ENCODE data around the gene VPS37D.
A peak's percentile ranks its signal among the peaks of the same experiment; 100 is the strongest.

The VPS37D gene

GRCh38 chr7:73681031-73681430 is 13.4 kb downstream of the VPS37D start:
- no peak for DNase-seq

DNA sequence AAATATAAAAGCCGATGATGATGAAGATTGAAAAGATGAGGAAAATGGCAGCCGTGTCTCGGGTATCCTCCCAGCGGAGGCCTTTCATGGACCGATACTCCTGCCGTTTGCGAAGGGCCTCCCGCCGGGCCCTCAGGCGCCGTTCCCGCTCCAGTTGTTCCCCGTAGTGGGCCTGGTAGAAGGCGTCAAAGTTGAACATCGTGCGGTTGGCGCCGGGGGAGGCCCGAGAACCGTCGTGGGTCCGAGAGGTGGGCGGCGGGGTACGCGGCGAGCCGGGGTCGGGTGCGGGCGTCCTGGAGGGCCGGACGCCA is 15.1 kb downstream of the VPS37D start:
- DNase-seq = no peak

DNA sequence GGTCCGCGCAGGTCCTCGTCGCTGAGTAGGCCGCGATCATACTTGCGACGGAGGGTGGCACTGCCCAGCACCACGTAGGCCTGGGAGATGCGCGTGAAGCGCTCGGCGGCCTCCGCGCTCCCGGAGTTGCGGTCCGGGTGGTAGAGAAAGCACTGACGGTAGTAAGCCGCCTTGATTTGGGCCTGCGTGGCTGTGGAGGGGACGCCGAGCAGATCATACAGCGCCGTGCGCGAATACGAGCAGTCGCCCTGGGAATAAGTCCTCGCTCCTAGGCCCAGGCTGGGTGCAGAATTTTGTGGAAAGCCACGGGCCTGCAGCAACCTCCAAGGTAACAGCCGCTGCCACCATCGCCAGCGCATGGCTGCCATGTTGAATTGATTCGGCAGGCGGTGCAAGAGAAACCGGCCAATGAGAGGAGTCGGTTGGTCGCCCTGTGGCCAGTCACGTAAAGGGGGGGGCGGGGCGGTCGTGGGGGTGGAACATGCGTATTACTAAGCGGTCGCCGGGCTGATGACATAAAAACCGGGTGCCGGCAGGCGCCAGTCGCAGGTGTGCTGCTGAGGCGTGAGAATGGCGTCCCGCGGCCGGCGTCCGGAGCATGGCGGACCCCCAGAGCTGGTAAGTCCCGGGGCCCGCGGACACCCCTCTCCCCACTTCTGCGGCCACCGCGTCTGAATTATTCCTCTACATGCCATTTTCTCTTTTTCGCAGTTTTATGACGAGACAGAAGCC is 15.6 kb downstream of the VPS37D start, which contains the start of the genes BUD23 and DNAJC30:
TSS of gene BUD23 (plus strand) at position 542 of the 732 bp plus-strand sequence. CDS start at position 571, 29 bp downstream.
TSS of gene DNAJC30 (minus strand) at position 398 of the 732 bp plus-strand sequence. CDS start at position 368, 30 bp downstream.
- peak; percentile 70 for DNase-seq

- no peak for DNase-seq
Observed at GRCh38 chr7:73683788-73684693, 16.4 kb downstream of the VPS37D start.

GRCh38 chr7:73685311-73685710 is 17.7 kb downstream of the VPS37D start:
- DNase-seq = no peak

- no peak for DNase-seq
Observed at GRCh38 chr7:73688288-73688687, 20.7 kb downstream of the VPS37D start.

DNA sequence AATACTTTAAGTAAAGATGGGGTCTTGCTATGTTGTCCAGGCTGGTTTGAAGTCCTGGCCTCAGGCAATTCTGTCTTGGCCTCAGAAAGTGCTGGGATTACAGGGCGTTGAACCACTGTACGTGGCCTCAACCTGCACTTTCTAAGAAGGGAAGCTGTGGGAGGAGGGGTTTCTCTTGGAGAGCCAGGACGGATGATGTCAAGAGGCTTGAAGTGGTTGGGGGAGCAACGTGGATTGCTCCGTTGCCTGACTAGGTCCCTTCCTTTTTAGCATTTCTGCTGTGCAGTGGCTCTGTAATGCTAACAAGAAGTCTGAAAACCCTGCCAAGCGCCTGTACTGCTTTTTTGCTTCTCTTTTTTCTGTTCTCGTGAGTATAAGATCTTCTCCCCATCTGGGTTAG is 23.0 kb downstream of the VPS37D start:
- DNase-seq = no peak

DNA sequence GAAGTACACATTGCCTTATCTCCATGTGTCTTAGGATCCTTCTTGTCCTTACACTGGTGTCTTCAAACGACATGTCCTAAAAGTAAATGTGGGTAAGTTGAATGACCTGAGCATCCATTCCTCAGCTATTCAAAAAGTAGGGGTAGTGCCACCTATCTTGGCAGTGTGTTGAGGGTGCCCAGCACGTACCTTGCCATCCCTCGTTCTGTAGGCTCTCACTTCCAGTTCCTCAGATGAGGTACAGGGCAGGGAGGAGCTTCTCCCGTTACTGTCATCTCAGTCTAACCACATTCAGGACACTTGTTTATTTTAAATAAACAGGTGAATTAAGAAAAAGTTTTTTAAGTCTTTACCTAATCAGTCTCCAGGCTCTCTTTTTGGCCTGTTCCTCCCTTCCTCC is 28.7 kb downstream of the VPS37D start:
- no peak for DNase-seq

DNA sequence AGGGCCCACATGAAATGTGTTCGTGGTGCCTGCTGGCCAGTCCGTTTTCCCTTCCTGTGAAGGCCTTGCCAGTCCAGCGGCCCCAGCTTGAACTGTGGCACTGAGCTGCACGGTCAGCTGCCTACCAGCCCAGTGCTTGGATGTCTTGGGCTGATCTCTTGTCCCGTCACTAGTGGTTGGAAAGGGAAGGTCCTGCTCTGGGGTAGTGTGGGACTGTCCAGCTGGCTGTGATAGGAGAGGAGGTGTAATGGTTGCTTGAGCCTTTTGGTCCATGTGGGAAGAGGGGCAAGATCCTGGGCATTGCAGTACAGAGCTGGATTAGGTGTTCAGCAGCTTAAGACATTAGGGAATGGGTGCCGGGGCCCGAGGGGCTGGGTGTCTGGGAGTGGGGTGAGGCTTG is 30.8 kb downstream of the VPS37D start:
- no peak for DNase-seq

DNA sequence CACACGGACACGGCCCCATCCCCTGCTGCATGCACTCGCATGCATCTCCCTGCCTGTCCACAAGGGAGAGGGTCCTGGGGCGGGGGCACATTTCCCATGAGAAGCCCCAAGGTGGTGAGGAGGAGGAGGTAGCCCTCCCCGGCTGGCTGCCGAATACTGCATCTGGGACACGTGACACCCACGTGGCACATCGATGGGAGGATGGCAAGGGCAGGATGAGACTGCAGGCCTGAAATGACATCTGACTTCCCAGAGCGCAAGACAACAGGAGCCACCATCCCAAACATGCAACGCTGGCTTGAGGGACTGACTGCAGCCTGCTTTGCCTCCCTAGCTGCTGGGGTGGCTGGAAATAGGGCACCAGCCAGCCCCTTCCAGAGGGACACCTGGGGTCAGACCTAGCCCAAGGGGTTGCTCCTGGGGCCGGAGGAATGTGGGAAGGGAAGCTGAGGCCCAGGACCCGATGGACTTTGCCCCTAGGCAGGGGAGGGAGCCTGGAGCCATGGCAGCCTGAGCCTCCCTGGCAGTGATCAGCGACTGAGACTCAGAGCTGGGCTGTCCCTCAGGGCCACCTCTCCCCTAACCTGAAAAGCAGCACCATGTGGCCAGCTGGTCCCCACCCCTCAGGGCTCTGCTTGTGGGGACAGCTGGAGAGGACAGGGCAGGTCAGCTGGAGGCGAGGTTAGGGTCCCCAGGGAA is 31.9 kb downstream of the VPS37D start:
- DNase-seq = no peak

DNA sequence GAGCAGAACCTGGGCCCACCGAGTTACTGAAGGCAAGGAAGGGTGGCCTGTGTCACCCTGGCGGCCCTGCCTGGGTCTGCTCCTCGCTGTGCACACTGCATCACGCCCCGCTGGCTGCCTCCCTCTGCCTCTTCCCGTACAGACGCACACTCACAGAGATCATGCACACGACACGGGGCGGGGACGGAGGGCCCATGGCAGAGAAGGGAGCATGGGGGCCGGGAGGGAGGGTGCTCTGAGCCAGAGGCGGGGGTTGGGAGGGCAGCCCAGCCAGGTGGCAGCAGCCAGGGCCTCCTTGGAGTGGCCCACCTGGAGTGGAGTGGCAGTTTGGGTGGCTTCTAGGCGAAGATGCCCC is 32.4 kb downstream of the VPS37D start:
- DNase-seq = no peak

DNA sequence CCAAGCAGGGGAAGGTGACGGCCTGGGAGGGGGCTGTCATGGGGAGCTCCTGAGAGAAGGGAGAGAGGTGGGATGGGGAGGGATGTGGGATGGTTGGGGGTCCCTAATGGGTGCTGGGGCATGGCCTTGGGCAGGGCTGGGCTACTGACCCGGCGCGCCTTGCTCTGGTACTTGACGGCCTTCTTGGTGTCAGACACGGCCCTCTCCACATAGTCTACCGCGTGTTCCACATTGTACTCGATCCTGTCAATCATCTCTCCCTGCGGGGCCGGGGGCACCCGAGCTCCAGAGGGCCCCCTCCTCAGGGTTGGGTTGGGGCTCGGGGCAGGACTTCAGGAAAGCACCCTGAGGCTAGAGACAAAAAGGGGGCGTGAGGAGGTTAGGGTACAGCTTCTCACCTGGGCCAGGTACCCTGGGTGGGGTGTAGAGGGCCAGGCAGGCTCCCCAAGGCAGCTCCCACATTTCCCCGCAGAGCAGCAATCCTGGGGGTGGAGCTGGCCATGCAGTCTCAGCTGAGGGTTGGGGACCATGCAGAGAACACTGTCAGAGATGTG is 33.0 kb downstream of the VPS37D start:
- no peak for DNase-seq

DNA sequence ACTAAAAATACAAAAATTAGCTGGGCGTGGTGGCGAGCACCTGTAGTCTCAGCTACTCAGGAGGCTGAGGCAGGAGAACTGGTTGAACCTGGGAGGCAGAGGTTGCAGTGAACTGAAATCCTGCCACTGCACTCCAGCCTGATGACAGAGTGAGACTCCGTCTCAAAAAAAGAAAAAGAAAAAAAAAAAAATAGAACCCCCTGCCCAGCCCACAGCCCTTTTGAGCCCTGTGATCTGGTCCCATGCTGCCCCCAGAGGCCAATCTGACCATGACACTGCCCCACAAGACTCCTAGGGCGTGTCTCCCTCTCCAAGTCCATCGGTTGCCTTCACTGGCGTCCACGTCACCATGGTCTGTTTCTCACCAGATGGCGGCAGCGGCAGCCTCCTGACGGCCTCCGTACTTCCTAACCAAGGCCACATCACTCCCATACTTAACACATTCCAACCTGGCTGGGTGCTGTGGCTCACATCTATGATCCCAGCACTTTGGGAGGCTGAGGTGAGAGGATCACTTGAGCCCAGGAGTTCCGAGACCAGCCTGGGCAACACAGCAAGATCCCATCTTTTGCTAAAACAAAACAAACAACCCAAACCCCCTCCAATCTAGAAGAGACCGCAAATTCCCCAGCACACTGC is 33.8 kb downstream of the VPS37D start:
- no peak for DNase-seq

GRCh38 chr7:73702226-73702625 is 34.6 kb downstream of the VPS37D start:
- no peak for DNase-seq

DNA sequence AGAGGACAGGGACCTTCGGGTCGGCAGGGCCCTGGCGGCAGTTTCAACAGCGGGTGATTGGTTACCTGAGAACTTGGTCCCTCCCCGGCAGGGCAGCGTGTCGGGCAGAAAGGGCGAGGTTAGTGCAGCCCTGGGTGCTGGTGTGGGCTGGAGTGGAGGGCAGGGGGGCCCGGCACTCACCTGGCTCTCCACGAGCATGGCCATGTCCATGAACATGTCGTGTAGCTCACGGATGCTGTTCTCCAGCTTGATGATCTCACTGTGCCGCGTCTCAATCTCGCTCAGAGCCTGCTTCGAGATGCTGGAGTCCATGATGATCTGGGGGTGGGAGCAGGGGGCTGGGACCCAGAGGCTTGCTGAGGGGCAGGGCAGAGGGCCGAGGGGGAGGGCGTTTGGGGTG is 35.0 kb downstream of the VPS37D start:
- no peak for DNase-seq

DNA sequence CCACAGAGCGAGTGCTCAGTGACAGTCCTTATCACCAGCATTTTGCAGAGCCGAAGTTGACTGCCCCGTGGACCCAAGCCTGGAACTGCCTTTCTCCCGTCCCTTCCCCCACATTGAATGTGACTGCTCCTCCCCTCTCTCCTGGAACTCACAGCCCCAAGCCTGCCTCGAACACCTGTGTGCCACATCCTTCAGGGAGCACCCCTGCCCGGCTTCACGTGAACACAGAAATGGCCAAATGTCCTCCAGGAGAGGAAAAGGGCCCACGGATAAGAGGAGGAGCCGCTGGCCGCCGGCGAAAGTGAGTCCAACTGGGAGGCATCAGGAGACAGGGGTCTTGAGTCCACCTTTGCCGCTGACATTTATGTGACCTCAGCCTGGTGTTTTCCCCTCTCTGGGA is 35.6 kb downstream of the VPS37D start:
- DNase-seq = no peak

DNA sequence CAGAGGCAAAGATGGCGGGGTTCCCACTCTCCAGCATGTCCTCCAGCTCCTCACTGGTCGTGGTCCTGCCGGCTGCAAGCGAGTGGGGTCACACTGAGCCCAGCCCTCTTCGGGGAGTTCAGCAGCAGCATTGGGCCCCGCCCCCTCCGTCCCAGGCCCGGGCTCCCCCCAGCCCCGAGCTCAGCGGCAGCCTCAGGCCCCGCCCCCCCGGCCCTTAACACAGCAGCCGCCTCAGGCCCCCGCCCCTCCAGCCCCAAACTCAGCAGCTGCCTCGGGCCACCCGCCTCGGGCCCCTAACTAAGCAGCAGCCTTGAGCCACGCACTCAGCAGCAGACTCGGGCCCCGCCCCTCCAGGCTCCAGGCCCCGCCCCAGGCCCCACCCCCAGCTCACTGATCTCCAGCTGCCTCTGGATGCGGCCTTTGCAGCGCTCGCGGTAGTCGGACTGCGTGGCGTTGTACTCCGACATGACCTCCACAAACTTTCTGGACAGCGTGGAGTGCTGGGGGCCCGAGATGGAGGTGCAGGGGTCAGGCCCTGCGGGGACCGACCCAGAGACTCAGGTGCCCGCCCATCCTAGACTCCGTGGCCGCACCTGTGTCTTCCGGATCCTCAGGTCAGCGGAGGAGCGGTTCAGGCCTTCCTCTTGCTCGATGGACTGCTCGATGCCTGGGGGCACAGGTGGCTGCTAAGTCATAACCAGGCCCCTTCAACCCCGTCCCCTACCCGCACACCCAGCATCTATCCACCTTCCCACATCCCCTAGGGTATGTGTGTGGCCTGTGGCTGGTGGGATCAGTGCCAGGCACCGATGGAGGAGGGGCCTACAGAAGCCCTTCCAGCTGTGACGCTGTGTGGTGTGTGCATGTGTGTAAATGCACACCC is 36.4 kb downstream of the VPS37D start:
- no peak for DNase-seq

- no peak for DNase-seq
Observed at GRCh38 chr7:73704640-73705550, 37.3 kb downstream of the VPS37D start.

DNA sequence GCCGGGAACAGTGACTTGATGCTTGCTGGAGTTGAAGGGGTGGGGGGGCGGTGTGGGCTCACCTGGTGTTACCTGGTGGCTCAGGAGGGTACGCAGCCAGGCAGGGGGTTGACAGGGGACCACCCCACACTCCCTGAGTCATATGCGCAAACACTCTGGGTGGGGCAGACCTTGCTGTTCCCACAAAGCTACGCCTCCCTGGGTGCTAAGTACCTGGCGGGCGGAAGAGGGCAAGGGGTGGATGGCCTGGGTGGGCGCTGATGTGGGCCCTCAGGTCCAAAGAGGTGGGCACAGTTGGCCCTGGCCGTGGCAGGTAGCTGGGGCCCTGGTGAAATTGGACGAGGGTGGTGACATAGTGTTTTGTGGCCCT is 37.9 kb downstream of the VPS37D start:
- no peak for DNase-seq

Data from 8988T (cell line).